Measurements from ENCODE around the gene COMT.

The COMT gene

DNA sequence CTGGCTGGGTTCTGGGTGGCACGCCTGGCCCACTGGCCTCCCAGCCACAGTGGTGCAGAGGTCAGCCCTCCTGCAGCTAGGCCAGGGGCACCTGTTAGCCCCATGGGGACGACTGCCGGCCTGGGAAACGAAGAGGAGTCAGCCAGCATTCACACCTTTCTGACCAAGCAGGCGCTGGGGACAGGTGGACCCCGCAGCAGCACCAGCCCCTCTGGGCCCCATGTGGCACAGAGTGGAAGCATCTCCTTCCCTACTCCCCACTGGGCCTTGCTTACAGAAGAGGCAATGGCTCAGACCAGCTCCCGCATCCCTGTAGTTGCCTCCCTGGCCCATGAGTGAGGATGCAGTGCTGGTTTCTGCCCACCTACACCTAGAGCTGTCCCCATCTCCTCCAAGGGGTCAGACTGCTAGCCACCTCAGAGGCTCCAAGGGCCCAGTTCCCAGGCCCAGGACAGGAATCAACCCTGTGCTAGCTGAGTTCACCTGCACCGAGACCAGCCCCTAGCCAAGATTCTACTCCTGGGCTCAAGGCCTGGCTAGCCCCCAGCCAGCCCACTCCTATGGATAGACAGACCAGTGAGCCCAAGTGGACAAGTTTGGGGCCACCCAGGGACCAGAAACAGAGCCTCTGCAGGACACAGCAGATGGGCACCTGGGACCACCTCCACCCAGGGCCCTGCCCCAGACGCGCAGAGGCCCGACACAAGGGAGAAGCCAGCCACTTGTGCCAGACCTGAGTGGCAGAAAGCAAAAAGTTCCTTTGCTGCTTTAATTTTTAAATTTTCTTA, 27.8 kb downstream of the COMT start:
- no peak for DNase-seq (ENCODE audit: low spot score)

GRCh38 chr22:19970031-19970478, 28.5 kb downstream of the COMT start:
- DNase-seq (ENCODE audit: low spot score) = no peak

DNA sequence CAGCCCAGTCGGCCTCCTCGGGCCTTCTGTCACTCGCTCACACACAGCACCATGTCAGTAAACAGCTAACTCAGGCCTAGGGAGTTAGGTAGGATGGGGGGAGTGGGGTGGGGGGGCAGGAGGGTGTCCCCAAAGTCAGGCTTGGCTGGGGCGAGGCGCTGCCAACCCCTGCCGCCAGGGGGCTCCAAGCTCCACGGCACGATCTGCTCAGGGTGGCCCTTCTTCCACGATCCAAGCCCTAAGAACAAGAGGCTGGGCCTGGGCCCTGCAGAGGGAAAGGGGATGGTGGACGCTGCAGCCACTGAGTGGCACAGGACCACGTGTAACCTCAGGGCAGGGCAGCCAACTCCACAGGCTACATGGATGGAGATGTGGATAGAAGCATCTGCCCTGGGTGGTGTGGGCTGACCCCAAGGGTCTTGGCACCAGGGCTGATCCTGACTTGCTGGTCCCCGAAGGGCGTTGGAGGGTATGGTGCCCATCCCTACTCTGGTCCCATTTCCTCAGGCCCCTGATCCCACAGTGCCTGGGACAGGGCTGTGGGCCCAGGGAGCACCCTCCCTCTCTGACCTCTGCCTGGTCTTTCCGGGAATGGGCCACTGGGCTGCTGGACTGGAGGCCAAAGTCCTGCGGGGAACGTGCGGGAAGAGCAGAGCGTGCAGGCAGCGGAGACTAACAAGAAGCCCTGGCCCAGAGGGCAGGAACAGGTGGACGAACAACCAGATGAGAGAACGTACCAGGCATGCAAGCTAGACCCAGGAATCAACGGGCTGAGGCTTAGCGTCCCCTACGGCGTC, 29.1 kb downstream of the COMT start:
- peak; percentile 87 for DNase-seq (ENCODE audit: low spot score)

DNA sequence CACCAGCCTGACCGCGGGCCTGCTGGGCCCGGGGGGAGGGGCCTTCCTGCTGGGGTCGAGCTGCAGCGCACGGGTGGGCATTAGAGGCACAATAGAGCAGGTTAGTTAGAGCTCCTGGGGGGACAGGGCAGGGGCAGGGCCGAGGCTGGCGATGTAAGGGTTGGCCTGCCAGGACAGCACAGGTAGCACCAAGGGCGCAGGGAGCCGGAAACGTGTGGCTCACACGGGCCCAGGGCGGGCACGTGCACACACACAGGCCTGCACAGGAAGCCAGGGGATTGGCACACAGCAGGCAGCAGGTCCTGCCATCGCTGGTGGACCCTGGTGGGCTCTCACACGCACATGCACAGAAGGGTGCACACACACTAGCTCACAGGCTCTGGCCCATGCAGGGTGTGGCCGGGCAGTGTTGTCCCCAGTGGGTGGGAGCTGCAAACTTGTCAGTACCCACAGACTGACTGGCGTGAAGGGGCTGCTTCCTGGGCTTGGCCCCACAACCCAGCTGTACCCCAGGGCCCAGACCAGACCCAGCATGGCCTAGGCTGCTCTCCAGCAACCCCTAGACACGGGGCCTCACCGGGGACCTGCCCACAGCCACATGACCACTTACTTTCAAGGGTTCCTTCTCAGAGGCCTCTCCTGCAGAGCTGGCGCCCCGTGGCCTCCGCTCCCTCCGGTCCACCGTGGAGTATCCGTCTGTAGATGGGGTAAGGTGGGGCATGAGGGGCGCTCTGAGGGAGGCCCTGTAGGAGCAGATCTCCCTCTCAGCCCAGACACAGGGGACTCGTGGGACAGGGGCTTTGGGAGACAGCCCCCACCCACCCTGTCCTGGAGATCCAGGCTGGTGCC, 29.9 kb downstream of the COMT start:
- no peak for DNase-seq (ENCODE audit: low spot score)

DNA sequence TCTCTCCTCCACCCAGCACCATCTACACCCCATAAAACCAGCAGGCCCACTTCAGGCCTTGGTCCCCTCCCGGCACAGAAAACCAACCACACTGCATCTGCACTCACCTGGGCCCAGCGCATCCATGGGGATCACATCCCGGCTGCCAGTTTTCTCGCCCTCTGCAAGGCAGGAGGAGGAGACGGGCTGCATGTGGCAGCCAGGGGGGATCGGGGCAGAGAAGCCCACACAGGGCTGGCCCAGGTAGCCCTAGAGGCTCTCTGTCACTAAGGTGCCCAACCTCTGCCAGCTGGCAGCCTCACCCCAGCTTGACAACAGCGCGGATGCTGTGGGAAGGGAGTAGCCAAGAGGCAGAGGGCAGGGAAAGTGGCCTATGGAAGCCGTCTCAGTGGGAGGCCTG, 30.7 kb downstream of the COMT start:
- DNase-seq (ENCODE audit: low spot score) = no peak

GRCh38 chr22:19972652-19973550, 31.3 kb downstream of the COMT start:
- DNase-seq (ENCODE audit: low spot score) = no peak

DNA sequence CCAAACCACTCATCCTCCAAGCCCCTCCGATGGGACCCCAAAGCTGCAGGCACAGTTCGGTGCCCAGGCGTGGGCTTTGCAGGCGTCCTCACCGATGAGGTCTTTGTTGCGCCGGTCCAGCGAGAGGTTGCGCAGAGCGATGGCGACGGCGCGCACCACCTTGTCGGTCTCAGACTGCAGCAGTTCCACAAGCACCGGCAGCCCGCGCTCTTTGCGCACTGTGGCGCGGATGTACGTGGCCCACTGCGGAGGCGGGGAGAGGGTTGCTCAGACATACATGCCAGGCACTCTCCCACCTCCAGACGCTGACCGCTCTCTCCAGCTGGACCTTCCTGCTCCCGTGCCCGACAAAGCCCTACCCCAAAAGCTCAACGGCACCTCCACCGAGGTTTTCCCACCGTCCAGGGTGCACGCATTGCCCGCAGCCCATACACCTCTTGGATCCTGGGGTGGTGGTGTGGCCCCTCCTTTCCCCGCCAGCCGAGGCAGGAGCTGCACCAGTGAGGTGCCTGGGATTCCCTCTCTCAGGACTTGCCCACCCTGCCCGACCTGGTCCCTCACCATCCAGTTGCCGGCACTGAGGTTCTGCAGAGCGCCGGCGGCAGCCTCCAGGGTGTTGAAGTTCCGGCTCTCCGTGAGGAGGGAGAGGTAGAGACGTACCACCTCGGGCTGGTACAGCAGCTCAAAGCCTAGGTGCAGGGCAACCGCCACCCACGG, 32.1 kb downstream of the COMT start:
- DNase-seq (ENCODE audit: low spot score) = no peak

- peak; percentile 68 for DNase-seq (ENCODE audit: low spot score)
These were observed 32.8 kb downstream of the COMT start for GRCh38 chr22:19974268-19974861.

GRCh38 chr22:19974935-19975706, 33.5 kb downstream of the COMT start:
- DNase-seq (ENCODE audit: low spot score) = no peak

- DNase-seq (ENCODE audit: low spot score) = no peak
These were observed 34.1 kb downstream of the COMT start for GRCh38 chr22:19975707-19976035.

DNA sequence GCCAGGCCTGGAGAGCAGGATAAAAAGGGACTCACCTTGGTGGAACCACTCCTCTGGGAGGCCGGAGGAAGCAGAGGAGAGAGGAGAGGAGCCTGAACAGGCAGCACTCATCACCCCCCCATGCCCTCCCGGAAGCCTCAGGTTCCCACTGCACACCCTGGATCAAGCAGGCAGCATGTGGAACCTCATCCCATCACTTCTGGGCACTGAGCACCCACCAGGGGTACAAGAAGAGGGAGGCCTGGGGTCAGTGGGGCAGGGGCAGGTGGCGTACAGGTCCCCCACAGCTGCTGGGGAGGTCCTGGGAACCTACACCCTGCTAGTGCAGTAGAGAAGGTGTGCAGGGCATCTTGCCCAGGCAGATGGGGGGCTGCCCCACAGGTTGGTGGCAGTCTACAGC, 35.1 kb downstream of the COMT start:
- no peak for DNase-seq (ENCODE audit: low spot score)

DNA sequence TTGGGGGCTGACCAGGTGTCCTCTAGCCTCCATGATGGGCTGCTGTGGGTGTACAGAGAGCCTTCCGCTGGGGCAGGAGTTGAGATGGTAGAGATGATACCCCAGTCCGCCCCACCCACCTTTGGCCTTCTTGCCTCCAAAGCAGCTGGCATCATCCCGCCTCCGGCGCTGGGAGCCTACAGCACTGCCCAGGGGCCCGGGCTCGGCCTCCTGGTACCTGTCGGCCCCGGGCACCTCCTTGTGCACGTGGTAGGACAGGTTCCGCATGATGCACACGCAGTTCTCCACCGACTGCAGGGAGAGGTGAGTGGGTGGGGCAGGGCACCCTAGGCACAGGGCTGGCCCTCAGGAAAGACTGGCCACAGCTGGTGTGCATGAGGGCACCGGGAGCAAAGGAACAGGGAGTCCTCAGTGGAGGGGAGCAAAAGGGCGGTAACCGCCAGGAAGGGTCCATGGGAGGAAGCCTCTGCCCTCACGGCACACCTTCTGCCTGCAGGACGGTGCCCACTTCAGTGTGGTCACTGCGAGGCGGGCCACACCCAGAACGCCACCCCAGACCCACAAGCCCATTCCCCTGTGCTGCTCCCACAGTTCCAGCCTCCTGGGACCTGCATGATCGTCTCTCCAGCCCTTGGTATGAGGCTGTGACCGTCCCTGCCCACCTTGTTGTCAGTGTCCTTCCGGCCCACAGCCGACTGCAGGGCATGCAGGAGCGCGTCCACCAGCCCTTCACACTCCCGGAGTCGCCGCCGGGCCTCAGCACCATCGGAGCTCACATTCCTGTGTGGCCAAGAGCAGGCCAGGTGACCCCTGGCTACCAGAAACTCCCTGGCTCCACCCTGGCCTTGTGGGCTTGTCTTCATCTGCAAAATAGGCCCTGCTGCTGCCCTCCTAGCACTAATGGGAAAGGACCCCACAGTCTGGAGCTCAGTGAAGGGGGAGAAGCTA, 36.0 kb downstream of the COMT start:
- no peak for DNase-seq (ENCODE audit: low spot score)

GRCh38 chr22:19978748-19979147, 37.2 kb downstream of the COMT start:
- no peak for DNase-seq (ENCODE audit: low spot score)

DNA sequence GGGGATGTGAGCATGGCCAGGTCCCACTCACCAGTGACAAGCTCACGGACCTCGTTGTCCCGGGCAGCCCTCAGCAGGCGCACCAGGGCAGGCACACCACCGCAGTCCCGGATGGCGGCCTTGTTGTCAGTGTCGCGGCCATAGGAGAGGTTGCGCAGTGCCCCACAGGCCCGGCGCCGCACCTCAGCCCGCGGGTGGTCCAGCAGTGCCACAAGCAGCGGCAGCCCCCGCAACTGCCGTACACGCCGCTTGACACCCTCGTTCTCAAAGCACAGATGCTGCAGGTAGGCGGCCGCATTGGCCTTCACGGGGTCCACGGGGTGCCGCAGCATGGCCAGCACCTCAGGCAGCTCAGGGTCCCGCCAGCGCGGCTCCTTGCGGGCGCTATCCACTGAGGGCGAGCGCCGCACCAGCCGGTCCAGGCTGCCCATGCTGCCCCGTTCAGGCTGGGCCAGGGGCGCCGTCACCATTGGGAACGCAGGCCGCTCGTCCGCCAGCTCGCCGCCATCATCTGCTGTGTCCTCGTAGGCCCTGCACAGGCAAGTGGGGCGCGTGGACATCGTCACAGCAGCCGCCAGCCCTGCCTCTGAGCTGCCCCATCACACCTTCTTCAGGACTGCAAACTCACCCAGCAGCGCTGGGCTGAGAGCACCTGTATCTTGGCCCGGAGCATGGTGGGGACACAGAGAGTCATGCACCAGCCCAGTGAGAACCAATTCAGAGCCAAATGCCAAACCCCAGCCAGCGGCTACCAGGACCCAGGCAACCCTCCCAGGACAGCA, 38.3 kb downstream of the COMT start:
- no peak for DNase-seq (ENCODE audit: low spot score)

GRCh38 chr22:19980766-19981165, 39.2 kb downstream of the COMT start:
- DNase-seq (ENCODE audit: low spot score) = no peak

DNA sequence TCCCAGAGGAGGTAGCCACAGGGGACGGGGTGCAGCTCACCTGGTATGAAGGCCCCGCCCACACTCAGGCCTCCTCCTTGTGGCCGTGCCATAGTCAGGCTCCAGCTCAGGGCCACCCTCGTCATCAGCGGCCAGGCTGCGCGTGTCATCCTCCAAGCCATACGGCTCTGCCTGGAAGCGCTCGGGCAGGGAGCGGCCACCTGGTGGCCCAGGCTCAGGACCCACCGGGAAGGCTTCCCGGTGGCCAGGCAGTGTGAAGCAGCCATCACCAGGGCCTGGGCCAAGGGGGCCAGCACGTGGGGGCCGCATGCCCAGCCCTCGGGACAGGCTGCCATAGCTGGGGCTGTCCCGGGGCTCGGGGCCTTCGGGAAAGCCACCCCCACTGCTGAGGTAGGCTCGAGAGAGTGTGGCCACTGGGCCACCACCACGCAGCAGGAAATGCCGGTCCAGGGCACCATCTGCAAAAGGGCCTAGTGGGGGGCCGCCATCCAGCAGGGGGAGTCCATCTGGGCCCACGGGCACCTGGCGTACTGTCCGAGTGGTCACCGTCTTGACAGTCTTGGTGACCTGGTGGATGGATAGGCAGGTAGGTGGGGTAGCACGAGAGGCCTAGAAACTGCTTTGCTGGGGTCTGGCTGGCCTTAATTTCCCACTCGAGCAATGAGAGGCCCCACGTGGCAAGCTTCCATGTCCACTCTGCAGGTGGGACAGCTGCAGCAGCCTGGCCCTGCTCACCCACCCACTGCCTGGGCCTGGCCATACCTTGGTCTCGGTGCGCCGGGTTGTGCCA, 39.8 kb downstream of the COMT start:
- no peak for DNase-seq (ENCODE audit: low spot score)
